GM12878 (cell line): ENCODE measurements around the gene AGPAT2. TPM values are rescaled to one million over a fixed set of nuclear protein-coding genes. Genes with fewer than 3 reads are reported as not detected.

Experiments
- ATAC-seq: fragments of 200-7000 bp; cut with Tn5 transposase; 3 replicates; pipeline ENCODE4 v1.9.1; 2020; ENCODE audit warnings: mild to moderate bottlenecking, moderate library complexity
- BruUV-seq: library from RNA; stranded (reverse); fragments of 400-500 nt; replicated peaks from 2 replicates; lab custom pipeline; 2021; lab: Mats Ljungman, UMichigan
- CTCF ChIA-PET: fragments of 300-600 bp; sonication (Branson Sonifier 250); formaldehyde crosslinking; extraction: SDS; loops from one replicate; lab custom pipeline; 2021; ENCODE audit warnings: inconsistent platforms; lab: Yijun Ruan, JAX
- POLR2A ChIA-PET: fragments of 350-600 bp; formaldehyde crosslinking; extraction: SDS; loops from one replicate; lab custom pipeline; 2021; ENCODE audit warnings: inconsistent platforms; lab: Charles Lee
- RAD21 ChIA-PET: fragments of 300-600 bp; sonication (Branson Sonifier 250); formaldehyde crosslinking; loops from one replicate; lab custom pipeline; 2023; ENCODE audit warnings: antibody characterized with exemption; ENCODE audit not compliant: unreplicated experiment; lab: Charles Lee
- SMC1A ChIA-PET: fragments of 300-600 bp; sonication (Branson Sonifier 250); formaldehyde crosslinking; loops from one replicate; lab custom pipeline; 2023; ENCODE audit not compliant: unreplicated experiment, uncharacterized antibody; lab: Charles Lee
- DNase-seq: peaks from one replicate; pipeline ENCODE4 v3.0.0-alpha.2; 2011; ENCODE audit warnings: low read depth, low spot score
- FAIRE-seq: peaks from 3 replicates; lab custom pipeline; 2011; peaks lifted over from hg19 to GRCh38; lab: Jason Lieb, UNC
- H2AFZ ChIP-seq: 2 replicates; pipeline ENCODE4 v1.6.0; 2011; ENCODE audit warnings: low read depth, low read length, control low read depth; ENCODE audit not compliant: control insufficient read depth
- H3K27ac ChIP-seq: 2 replicates; pipeline ENCODE4 v1.5.1; 2011; ENCODE audit warnings: control low read depth; ENCODE audit not compliant: control insufficient read depth, insufficient read depth
- H3K27me3 ChIP-seq, 2 experiments: replicated peaks in 1 of 2; 2 replicates each; pipeline versions ENCODE4 v1.6.0 to v1.6.1; 2011; ENCODE audit warnings: low read length in 1 of 2; ENCODE audit not compliant: control insufficient read depth in 2 of 2, insufficient read depth in 2 of 2
- H3K36me3 ChIP-seq, 2 experiments: 2 replicates each; pipeline ENCODE4 v1.5.1; 2011; ENCODE audit warnings: low read length in 1 of 2; ENCODE audit not compliant: control insufficient read depth in 2 of 2, insufficient read depth in 2 of 2
- H3K4me1 ChIP-seq: 2 replicates; pipeline ENCODE4 v1.6.1; 2011; ENCODE audit warnings: mild to moderate bottlenecking, low read length, moderate library complexity, mixed read lengths; ENCODE audit not compliant: control insufficient read depth, insufficient read depth
- H3K4me2 ChIP-seq: 2 replicates; pipeline ENCODE4 v1.6.0; 2011; ENCODE audit warnings: control low read depth; ENCODE audit not compliant: control insufficient read depth, insufficient read depth
- H3K4me3 ChIP-seq: fragments of 200-600 bp; sonication (generic); 2 replicates; pipeline ENCODE4 v1.5.1; 2016
- H3K79me2 ChIP-seq: 2 replicates; pipeline ENCODE4 v1.6.0; 2011; ENCODE audit warnings: low read length; ENCODE audit not compliant: control insufficient read depth, insufficient read depth
- H3K9ac ChIP-seq: 2 replicates; pipeline ENCODE4 v1.8.0; 2011; ENCODE audit warnings: low read length, control low read depth, mixed read lengths; ENCODE audit not compliant: control insufficient read depth, insufficient read depth
- H3K9me3 ChIP-seq: replicated peaks from 3 replicates; pipeline ENCODE4 v1.5.1; 2011; ENCODE audit warnings: mild to moderate bottlenecking, low read length; ENCODE audit not compliant: control insufficient read depth, insufficient read depth
- H4K20me1 ChIP-seq: 2 replicates; pipeline ENCODE4 v1.6.0; 2011; ENCODE audit not compliant: control insufficient read depth, insufficient read depth
- BACH1 ChIP-seq: fragments of 450-650 bp; IDR thresholded peaks from 2 replicates; pipeline ENCODE4 v1.6.1; 2017; ENCODE audit warnings: mild to moderate bottlenecking, borderline replicate concordance
- CBFB ChIP-seq: IDR thresholded peaks from 2 replicates; pipeline ENCODE4 v1.6.1; 2016; ENCODE audit warnings: antibody characterized with exemption, low read depth
- NR2C1 ChIP-seq: fragments of 450-650 bp; IDR thresholded peaks from 2 replicates; pipeline ENCODE4 v1.6.1; 2017; ENCODE audit warnings: antibody characterized with exemption, mild to moderate bottlenecking, moderate library complexity
- RAD21 ChIP-seq: IDR thresholded peaks from 2 replicates; pipeline ENCODE4 v1.6.1; 2011; ENCODE audit warnings: mild to moderate bottlenecking, low read depth, low read length, moderate library complexity; ENCODE audit not compliant: insufficient read depth
- SPI1 ChIP-seq: IDR thresholded peaks from 2 replicates; pipeline ENCODE4 v1.6.1; 2011; ENCODE audit warnings: low read depth, mild to moderate bottlenecking, low read length, moderate library complexity, borderline replicate concordance; ENCODE audit not compliant: insufficient read depth
- SUZ12 ChIP-seq: fragments of 200-600 bp; sonication (generic); IDR thresholded peaks from one replicate; pipeline ENCODE4 v1.6.1; 2018; ENCODE audit warnings: antibody characterized with exemption, mild to moderate bottlenecking; ENCODE audit not compliant: unreplicated experiment
- ZNF274 ChIP-seq: IDR thresholded peaks from one replicate; pipeline ENCODE4 v1.8.0; 2011; ENCODE audit not compliant: insufficient read length, insufficient read depth
- ZNF622 ChIP-seq: fragments of 450-650 bp; IDR thresholded peaks from 2 replicates; pipeline ENCODE4 v1.6.1; 2017; ENCODE audit warnings: mild to moderate bottlenecking, inconsistent platforms
- WGBS: methylation state at CpG from one replicate; pipeline ENCODE4 v1.1.6; 2016; ENCODE audit warnings: low lambda C conversion rate; ENCODE audit not compliant: insufficient replicate concordance, insufficient coverage; ENCODE audit errors: missing lambda C conversion rate; 5-methylcytosine and 5-hydroxymethylcytosine counted together
- in situ Hi-C: fragments of 300-500 bp; cut with MboI; formaldehyde crosslinking; loops from 9 replicates; pipeline ENCODE4 v1.14.3; 2018; ENCODE audit warnings: mixed read lengths
- intact Hi-C: fragments of 100-400 bp; cut with micrococcal nuclease; formaldehyde crosslinking; loops from one replicate; pipeline ENCODE4 v1.14.2; 2022; ENCODE audit not compliant: unreplicated experiment
- polyA plus RNA-seq, 11 experiments: library from polyadenylated mRNA; depleted of rRNA in 4 of 11; unstranded in 6 of 11; stranded (reverse) in 5 of 11; fragments of >200 nt; fragmentation: Nextera tagmentation in 4 of 11; fragmentation: Illumina TruSeq in 1 of 11; extraction: Ambion mirVana in 4 of 11; extraction: Trizol in 1 of 11; gene quantifications; 1 replicate in 1 of 11; 2 replicates in 10 of 11; pipeline versions ENCODE4 v1.2.1 to v1.2.3, GENCODE V29; 2011 to 2016; ENCODE audit warnings: inconsistent platforms in 2 of 11, missing spikeins in 2 of 11, low read depth in 1 of 11
- total RNA-seq, 4 experiments: library from RNA; depleted of rRNA in 3 of 4; stranded (reverse); fragments of >200 nt in 3 of 4; fragmentation: Illumina TruSeq in 1 of 4; extraction: Trizol in 1 of 4; gene quantifications; 2 replicates each; pipeline versions ENCODE4 v1.2.1 to v1.2.3, GENCODE V29; 2013 to 2021
- TF ChIP-seq, protein P1 (sequence below): IDR thresholded peaks from 2 replicates; pipeline ENCODE4 v1.6.1; 2012; ENCODE audit warnings: low read depth, low read length, improper control_type of control experiment
- TF ChIP-seq, protein P2 (sequence below): fragments of 450-650 bp; IDR thresholded peaks from 2 replicates; pipeline ENCODE4 v1.6.1; 2017; ENCODE audit warnings: mild to moderate bottlenecking, moderate library complexity

The AGPAT2 gene
- total and polyA plus RNA-seq, 10 of the 15 experiments (the other 5 are each of a cell fraction or from before 2014, with no cell fraction given): 0.10 to 28.5 (median 18.2) TPM

- intact Hi-C loops: no loop called here
- TF ChIP-seq NR2C1 (no peak), BACH1 (no peak), ZNF622 (no peak), RAD21 (no peak), SPI1 (no peak), ZNF274 (no peak), SUZ12 (no peak), CBFB (no peak)
- TF ChIP-seq, protein P1, sequence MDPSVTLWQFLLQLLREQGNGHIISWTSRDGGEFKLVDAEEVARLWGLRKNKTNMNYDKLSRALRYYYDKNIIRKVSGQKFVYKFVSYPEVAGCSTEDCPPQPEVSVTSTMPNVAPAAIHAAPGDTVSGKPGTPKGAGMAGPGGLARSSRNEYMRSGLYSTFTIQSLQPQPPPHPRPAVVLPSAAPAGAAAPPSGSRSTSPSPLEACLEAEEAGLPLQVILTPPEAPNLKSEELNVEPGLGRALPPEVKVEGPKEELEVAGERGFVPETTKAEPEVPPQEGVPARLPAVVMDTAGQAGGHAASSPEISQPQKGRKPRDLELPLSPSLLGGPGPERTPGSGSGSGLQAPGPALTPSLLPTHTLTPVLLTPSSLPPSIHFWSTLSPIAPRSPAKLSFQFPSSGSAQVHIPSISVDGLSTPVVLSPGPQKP: no peak
- TF ChIP-seq, protein P2, sequence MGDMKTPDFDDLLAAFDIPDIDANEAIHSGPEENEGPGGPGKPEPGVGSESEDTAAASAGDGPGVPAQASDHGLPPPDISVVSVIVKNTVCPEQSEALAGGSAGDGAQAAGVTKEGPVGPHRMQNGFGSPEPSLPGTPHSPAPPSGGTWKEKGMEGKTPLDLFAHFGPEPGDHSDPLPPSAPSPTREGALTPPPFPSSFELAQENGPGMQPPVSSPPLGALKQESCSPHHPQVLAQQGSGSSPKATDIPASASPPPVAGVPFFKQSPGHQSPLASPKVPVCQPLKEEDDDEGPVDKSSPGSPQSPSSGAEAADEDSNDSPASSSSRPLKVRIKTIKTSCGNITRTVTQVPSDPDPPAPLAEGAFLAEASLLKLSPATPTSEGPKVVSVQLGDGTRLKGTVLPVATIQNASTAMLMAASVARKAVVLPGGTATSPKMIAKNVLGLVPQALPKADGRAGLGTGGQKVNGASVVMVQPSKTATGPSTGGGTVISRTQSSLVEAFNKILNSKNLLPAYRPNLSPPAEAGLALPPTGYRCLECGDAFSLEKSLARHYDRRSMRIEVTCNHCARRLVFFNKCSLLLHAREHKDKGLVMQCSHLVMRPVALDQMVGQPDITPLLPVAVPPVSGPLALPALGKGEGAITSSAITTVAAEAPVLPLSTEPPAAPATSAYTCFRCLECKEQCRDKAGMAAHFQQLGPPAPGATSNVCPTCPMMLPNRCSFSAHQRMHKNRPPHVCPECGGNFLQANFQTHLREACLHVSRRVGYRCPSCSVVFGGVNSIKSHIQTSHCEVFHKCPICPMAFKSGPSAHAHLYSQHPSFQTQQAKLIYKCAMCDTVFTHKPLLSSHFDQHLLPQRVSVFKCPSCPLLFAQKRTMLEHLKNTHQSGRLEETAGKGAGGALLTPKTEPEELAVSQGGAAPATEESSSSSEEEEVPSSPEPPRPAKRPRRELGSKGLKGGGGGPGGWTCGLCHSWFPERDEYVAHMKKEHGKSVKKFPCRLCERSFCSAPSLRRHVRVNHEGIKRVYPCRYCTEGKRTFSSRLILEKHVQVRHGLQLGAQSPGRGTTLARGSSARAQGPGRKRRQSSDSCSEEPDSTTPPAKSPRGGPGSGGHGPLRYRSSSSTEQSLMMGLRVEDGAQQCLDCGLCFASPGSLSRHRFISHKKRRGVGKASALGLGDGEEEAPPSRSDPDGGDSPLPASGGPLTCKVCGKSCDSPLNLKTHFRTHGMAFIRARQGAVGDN: no peak
- TF ChIP-seq, all 136 proteins: peak for 0
- ChIA-PET POLR2A (interaction anchor here (1.9 kb wide), 1 partner anchor 88 kb away, joined by 7 read pairs; no protein-coding TSS in a partner anchor), CTCF (interaction anchor here (1.4 to 8.5 kb wide), 3 partner anchors 8 to 139 kb away, joined by 5 to 223 read pairs (median 13); no protein-coding TSS in a partner anchor), SMC1A (interaction anchor here (0.8 to 1.9 kb wide), 3 partner anchors 63 to 138 kb away, joined by 3 to 6 read pairs (median 5); no protein-coding TSS in a partner anchor), RAD21 (interaction anchor here (0.8 to 7.7 kb wide), 3 partner anchors 75 to 283 kb away, joined by 3 to 126 read pairs (median 6); no protein-coding TSS in a partner anchor)
- no peak overlapping the region for H2AFZ ChIP-seq
- H3K27me3 ChIP-seq: no peaks in the 10 kb centered on the region; a peak in 1 of 4 replicates
- in situ Hi-C loops: loop anchor here (5.0 kb wide), 1 partner anchor 135 kb away; no protein-coding TSS in a partner anchor
- H3K4me3 ChIP-seq: no peak overlapping the region
- no peak overlapping the region for H3K9ac ChIP-seq
- no peaks in the 10 kb centered on the region for H3K36me3 ChIP-seq
- no peak for FAIRE-seq
- no peaks in the 10 kb centered on the region for H4K20me1 ChIP-seq
- ATAC-seq: no peak
- no peaks in the 10 kb centered on the region for H3K79me2 ChIP-seq
- no peak overlapping the region for H3K27ac ChIP-seq
- BruUV-seq: no TSS peak
- no peaks in the 10 kb centered on the region for H3K9me3 ChIP-seq
- H3K4me1 ChIP-seq: no peaks in the 10 kb centered on the region; the same call in 1 of the 2 replicates
- no peak for DNase-seq
- H3K4me2 ChIP-seq: no peak overlapping the region
- WGBS: 39% methylated on average over 25 of the region's 25 CpGs
Observed at GRCh38 chr9:136626740-136627642, 60.3 kb downstream of the AGPAT2 start.
